HG03565 (cell line): Measurements from ENCODE around the gene PRRT2.
"Not testable (repeated sequence)": the region's sequence is repeated elsewhere in the genome, so short reads cannot be mapped to it uniquely, and the experiment has no call there.

Experiments used
- ATAC-seq: cut with Tn5 transposase; IDR thresholded peaks from one replicate; pipeline ENCODE4 v1.9.1; 2021; ENCODE audit warnings: mild to moderate bottlenecking, moderate library complexity; ENCODE audit not compliant: unreplicated experiment

The PRRT2 gene

GRCh38 chr16:29790949-29791844, 20.8 kb upstream of the PRRT2 start:
- ATAC-seq: no peak

DNA sequence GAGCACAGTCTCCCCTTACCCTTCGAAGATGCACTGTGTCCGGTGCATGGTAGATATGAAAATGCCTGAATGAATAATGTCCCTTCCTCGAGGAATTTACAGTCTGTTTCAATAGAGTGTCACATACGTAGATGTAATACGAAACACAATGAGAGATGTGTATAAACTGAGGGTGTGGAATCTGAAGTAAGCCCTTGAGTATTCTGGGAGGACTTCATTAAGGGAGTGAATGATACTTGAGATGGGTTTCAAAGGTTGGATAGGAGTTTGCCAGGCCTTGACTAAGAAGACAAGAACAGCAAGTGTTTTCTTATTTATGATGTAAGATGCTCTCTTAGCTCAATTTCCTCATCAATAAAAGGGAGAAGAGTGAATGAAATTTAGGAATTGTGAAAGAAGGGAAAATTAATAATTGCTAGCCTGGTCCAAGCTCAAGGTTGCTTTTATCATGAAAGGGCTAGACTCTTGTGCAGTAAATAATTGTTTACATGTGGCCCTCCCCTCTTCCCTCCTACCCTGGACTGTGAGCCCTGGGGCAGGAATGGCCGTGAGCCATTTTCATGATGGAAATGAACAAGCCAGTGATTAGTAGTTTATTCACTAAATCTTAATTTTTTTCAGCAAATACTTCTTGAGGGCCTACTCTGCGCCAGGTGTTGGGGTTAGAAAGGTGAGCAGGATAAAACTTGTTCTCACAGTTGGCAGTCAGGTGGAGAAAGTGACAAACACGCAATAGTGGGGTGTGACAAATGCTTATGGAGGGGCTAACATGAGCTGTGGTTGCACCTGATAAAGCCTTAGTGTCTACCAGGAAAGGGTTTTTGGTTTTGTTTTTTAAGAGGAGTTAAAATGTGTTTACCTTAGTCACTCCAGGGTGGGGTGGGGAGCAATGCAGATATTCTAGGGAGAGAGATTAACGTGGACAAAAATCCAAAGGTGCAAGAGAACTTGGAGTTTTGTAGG, 19.9 kb upstream of the PRRT2 start:
- no peak for ATAC-seq

GRCh38 chr16:29793153-29793552, 18.8 kb upstream of the PRRT2 start:
- not testable (repeated sequence) for ATAC-seq

DNA sequence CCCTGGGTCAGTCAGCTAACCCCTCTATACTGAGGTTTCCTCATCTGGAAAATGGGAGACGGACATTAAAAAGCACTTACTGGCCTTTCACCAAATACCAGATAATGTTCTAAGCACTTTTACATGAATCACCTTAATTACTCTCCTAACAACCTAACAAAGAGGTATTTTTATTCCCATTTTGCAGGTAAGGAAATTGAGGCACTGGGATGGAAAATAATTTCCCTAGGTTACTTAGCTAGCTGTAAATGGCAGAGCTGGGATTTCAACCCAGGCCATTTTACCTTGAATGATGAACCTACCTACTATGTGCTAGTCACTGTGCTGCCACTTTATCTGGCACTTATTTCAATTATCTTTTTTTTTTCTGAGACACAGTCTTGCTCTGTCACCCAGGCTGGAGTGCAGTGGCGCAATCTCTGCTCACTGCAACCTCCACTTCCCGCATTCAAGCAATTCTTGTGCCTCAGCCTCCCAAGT, 17.7 kb upstream of the PRRT2 start:
- ATAC-seq: no peak

DNA sequence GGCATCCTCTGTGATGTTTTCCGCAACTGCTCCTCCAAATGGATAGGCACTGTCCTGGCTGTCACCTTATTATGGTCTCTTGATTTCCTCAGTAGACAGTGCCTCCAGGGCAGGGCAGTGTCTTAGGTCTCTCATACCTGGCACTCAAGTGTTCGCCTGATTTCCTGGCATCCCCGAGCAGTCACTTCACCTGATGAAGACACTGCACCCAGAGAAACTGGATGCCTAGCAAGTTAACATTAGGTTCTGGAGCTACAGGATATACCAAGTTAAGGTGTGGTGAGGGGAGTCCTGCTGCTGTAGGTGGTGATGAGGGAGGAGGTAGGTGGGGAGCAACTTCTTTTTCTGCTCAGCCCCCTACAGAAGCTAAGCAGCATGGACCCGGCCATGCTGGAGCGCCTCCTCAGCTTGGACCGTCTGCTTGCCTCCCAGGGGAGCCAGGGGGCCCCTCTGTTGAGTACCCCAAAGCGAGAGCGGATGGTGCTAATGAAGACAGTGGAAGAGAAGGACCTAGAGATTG, 9.5 kb upstream of the PRRT2 start:
- ATAC-seq: no peak

GRCh38 chr16:29804020-29804419, 8.0 kb upstream of the PRRT2 start:
- no peak for ATAC-seq

DNA sequence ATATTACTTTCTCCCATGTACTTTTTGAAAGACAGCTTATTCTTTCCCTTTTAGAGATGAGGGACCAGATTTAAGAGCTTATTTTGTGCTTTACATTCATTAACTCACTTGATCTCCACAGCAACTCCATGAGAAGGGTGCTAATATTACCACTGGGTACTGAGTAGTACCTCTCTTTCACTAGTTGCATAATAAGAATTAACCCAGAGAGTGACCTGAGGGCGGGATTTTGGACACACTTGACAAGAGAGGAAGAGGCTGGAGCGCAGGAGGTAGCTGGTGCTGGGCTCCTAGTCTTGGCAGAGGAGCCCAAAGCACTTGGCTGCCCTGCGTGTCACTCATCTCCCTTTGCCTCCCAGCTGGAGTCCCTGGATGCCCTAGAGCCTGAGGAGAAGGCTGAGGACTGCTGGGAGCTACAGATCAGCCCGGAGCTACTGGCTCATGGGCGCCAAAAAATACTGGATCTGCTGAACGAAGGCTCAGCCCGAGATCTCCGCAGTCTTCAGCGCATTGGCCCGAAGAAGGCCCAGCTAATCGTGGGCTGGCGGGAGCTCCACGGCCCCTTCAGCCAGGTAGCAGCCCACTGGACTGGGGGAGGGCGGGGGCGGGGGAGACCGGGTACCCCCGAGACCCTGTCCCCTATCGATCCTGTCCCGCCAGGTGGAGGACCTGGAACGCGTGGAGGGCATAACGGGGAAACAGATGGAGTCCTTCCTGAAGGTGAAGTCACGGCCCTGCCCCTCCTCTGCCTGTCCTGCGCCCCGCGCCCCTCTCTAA, 7.3 kb upstream of the PRRT2 start:
- no peak for ATAC-seq

- peak; percentile 50 for ATAC-seq
Observed at GRCh38 chr16:29805232-29806098, 6.5 kb upstream of the PRRT2 start.

DNA sequence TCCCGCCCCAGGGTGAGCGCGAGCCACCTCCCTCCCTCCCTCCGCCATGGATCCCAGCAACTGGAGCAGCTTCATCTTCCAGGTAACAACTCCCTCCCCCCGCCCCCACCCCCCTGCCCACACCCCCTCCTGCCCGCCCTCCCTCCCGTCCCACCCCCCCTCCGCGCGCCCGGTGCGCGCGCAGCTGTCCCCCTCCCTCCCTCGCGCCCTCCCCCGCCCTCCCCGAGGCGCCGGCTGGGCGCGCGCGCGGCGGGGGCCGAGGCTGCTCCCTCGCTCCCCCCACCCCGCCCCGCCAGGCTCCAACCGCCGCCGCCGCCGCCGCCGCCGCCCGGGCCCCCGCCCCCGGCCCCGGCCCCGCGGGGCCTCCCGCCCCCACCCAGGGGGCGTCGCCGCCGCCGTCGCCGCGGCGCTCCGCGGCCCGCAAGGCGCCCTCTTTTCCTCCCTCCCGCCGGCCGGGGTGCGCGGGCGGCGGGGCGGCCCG, 5.9 kb upstream of the PRRT2 start, which contains the start of gene MAZ:
Gene MAZ, plus strand, starts transcription at position 431 of the 481 bp plus-strand sequence. CDS start 173 bp downstream, outside the sequence.
- ATAC-seq: no peak

GRCh38 chr16:29806641-29807425, 5.2 kb upstream of the PRRT2 start:
- ATAC-seq: no peak

GRCh38 chr16:29807426-29808218, 4.4 kb upstream of the PRRT2 start:
- ATAC-seq: no peak

- no peak for ATAC-seq
Observed at GRCh38 chr16:29808219-29808900, 3.6 kb upstream of the PRRT2 start.

DNA sequence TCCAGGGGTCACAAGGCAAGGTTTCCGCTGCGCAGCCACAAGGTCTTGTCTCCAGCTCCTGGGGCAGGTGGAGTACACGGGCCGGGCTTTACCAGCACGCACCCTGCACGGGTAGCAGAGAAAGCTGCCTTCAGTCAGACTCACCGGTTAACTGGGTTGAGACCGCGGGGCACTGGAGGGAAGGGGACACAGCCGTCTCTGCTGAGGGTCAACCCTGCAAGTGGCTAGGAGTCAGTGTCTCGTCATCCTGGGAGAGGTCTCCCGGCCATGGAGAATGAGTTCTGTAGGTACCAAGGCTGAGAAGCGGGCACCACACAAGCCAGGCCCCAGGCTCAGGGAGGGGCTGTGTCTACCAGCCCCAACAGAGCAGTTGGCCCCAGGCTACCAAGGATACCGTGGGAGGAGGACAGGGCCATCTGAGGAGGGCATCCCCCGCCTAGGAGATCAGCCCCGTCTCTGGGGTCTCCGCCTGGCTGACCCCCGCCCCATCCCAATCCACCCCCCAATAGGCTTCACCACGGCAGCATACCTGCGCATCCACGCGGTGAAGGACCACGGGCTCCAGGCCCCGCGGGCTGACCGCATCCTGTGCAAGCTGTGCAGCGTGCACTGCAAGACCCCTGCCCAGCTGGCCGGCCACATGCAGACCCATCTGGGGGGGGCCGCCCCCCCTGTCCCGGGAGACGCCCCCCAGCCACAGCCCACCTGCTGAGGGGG, 2.8 kb upstream of the PRRT2 start:
- ATAC-seq: no peak

GRCh38 chr16:29809850-29810698, 1.9 kb upstream of the PRRT2 start:
- no peak for ATAC-seq

GRCh38 chr16:29810699-29811169, 1.3 kb upstream of the PRRT2 start:
- no peak for ATAC-seq
